ENCODE results near the gene PRDM1. TPM values are rescaled to one million over a fixed set of nuclear protein-coding genes. Genes with fewer than 3 reads are reported as not detected.

Gene PRDM1
- polyA plus RNA-seq, 4 donors, result 1.8 to 4.2 (median 2.6) TPM

Other genes starting within 250 kb of the PRDM1 start
- gene ATG5, start 239.4 kb downstream of the PRDM1 start, polyA plus RNA-seq (ENCODE audit: insufficient read length in 4 of 4), result 10 to 100 TPM; 43.4 to 56.4 (median 45.8) TPM